HG03025 (cell line): ENCODE measurements around the gene IDUA.

Experiments used
- ATAC-seq: cut with Tn5 transposase; IDR thresholded peaks from one replicate; pipeline ENCODE4 v1.9.1; 2021; ENCODE audit warnings: mild to moderate bottlenecking, moderate library complexity; ENCODE audit not compliant: unreplicated experiment, low FRiP score

The IDUA gene

DNA sequence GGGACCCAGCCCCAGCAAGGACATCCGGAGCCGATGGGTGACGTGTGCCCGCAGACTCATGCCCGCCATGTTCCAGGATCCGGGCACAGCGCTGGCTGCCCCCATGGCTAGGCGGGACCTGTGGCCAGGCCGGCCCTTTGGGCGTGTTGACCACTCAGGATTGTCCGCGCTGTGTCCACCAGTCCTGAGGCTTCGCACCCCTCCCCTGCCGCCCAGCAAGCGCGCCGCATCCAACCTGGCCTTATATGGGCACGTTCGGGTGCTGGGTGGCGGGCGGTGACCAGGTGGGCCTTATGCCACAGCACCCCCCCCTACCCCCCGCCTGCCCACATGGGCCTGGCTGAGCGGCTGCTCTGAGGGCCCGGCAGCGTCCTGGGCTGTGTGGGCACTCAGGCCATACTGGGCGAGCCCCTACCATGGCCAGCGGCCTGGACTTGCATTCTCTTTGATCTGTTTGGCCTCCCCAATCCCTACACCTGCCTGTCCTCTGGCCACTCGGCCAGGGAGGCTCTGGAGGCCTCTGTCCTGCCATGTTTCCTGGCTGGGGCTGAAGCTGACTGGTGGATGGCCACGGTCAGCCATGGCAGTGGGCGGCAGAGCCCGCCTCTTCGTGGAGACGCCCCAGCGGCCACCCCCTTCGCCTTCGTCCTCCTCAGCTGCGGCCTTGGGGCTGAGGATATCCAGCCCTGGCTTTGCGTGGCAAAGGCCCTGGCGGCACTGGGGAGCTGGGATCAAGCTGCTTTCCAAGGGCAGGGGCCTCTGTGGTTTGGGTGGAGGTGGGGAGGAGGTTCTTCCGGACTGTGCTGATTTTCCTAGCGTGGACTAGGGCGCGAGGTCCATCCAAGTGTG is 26.6 kb downstream of the IDUA start:
- ATAC-seq, result no peak

DNA sequence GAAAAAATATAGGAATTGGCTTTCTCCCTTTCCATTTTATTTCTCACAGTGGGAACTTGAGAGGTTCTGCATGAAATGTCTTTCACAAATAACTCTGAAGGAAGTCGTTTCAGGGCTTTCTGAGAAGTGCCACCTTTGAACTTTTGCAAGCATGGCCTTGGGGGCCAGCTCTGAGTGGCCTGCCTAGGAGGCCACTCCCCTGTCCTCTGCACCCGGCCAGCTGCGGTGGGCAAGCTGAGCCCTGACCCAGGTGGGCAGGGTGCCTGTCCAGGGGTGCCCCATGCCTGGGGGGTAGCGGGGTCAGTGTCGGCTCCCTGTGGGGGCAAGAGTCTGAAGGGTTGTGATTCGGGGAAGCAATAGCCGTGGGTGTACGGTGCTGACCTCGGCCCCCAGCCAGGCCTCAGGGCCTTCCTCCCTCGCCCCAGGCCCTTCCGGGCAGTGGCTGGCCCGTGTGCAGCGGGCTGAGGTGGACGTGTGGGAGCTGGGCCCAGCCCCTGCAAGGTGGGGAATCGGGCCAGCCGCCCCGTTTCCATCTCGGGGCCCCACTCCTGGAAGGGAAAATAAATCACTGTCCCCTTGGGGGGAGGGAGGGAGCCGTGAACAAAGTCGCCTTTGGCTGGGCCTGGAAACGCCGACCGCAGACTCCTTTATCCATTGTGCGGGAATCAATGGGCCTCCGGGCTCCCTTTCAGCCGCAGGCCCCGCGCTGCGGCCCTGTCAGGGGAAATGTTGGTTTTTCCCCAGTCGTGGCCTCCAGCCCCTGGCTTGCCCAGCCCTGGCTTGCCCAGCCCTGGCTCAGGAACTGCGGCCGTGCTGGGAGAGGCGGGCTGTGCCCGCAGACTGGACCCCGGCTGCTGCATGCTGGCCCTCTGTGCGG is 27.7 kb downstream of the IDUA start:
- ATAC-seq, result no peak

DNA sequence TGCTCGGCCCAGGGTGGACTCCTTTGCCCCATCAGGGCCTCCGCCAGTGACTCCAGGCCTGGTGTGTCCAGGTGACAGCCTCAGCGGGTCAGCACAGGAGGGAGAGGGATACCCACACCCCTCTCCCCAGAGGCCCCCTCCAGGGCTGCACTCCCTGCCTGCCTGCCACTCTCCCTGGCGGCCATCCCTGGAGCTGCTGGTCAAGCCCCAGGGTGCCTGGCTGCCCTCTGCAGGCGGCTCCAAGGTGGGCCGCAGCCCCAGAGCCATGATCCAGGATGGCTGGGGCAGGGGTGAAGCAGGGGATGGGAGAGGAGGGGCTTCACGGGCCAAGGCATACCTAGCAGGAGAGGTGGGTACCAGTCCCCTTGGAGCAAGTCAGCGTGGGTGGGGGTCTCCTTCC is 28.3 kb downstream of the IDUA start:
- no peak for ATAC-seq

DNA sequence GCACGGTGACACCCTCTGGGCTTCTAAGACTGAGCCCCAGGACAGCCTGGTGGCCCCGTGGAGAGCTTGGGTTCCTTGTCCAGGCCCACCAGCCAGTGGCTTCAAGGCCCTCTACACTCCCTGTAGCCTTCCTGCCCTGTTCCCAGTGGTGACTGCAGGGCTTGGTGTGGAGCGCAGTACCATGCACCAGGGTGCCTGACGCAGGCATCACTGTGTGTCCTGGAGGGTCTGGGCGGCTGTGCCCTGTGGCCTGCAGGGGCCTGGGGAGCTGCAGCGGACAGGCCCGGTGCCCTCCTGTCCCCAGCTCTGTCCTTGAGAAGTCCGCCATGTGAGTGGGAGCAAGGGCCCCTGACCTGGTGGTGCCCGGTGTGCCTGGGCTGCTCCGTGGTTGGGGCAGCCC is 28.9 kb downstream of the IDUA start:
- ATAC-seq, result no peak

DNA sequence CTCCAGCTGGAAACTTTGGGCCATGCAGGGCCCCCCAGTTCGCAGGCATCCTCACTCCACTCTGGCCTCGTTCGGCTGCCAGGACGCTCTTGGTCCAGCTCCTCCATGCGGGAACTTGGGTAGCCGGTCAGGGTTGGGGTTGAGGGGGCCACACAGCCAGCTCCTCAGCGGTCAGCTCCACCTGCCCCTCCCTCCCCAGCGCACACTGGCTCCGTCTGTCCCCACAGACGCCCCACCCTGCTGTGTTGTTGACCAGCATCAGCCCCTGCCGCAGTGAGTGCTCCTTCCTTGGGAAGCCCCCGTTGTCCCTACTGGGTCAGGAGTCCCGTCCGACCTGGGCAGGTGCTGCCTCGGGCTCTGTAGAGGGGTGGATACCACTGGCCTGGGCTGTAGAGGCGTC is 30.4 kb downstream of the IDUA start:
- no peak for ATAC-seq

DNA sequence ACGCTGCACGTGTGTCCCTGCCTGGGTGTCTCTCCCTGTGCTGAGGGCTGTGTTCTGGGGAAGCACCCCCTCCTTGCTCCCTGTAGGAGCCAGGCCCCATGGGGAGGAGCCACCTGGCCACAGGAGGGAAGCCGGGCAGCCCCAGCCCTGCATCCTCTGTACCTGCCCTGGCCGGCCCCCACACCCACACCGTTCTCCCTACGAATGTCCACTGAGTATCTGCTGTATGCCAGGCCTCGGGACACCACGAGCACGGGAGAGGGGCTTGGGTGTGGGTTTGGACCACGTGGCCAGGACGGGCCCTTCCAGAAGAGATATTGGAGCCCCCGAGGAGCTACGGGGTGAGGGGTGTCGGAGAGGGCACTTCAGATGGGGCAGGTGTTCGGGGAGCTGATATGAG is 30.9 kb downstream of the IDUA start:
- no peak for ATAC-seq

DNA sequence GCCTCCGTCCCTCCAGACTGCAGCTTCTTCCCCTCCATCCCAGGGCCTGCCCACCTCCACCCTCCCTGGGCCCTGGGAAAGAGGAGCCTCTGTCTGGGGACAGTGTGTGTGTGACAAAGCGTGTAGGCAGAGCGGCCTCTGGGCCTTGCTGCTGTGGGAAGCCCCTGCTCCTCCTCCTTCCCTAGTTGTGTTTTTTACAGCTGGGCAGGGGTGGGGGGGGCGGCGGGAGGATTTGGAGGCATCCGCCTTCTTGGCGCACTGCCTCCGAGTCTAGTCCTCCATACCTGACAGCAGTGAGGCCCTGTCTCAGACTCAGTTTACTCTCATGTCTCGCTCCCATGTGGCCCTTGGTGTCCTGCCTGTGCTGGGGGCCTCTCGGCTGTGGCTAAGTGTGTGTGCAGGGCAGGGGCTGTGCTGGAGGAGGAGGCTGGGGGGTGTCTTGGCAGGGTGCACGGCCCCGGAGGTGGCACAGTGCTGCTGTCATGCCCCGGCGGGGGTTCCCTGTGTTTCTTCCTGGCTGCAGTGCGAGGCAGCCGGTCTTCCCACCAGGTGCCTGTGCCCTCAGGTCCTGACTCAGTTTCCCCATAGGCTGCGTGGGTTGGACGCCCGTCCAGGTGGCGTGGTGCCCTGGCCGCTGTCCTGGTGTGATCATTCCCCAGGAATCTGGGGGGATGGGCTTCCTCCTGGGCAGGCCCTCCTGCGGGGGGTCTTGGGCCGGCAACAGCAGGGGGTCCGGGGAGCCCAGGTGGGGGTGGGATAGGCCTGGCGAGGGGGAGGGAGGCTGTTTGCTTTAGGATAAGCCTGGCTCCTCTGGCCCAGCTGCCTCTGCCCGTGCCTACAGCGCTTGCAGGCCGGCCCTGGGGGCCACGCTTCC is 31.5 kb downstream of the IDUA start:
- no peak for ATAC-seq

DNA sequence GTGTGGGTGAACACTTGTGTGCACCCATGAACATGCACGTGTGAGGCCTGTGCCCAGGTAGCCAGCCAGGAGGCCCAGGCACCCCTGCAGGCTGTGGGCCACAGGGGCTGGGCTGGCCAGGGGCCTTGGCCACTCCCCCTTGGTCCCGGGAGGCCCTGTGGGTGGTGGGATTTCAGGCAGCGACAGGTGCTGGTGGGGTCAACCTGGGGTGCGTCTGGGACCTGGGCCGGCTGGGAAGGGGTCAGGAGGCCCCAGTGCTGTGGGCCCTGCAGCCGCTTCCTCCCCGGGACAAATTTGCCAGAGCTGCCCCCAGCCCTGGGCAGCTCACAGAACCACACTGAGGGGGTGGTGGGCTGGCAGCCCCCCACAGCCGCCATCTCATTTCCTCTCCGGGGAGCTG is 32.5 kb downstream of the IDUA start:
- no peak for ATAC-seq

DNA sequence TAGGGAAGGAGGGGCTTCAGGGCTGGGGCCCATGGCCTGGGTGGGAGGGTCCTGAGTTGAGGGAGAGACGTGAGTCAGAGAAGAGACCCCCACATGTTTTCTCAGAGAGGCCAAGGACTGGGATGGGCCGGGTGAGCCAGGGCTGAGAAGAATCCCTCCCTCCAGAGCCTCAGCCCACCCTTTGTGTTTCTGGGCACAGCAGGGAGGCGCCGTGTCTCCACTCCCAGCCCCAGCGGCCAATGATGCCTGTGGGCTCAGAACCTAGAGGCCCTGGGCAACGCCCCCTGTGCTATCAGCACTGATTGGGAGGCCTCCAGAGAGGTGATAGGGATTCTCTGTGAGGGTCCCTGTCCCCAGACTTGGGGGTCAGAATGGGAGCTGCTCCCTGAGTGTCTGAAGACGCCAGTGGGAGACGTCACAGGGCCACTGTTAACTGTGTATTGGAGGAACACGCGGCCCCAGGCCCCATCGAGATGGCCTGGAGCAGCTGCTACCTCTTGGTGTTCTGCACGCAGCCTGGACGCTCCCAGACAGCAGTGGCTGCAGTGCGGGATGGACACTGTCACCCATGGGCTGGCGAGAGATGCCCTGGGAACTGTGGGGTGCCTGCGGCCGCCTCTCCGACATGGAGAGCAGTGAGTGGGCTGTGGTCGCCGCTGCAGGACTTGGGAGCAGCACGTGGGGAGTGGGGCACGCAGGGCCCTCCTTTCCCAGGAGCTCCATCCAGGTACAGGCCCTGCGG is 33.1 kb downstream of the IDUA start:
- ATAC-seq, result no peak

DNA sequence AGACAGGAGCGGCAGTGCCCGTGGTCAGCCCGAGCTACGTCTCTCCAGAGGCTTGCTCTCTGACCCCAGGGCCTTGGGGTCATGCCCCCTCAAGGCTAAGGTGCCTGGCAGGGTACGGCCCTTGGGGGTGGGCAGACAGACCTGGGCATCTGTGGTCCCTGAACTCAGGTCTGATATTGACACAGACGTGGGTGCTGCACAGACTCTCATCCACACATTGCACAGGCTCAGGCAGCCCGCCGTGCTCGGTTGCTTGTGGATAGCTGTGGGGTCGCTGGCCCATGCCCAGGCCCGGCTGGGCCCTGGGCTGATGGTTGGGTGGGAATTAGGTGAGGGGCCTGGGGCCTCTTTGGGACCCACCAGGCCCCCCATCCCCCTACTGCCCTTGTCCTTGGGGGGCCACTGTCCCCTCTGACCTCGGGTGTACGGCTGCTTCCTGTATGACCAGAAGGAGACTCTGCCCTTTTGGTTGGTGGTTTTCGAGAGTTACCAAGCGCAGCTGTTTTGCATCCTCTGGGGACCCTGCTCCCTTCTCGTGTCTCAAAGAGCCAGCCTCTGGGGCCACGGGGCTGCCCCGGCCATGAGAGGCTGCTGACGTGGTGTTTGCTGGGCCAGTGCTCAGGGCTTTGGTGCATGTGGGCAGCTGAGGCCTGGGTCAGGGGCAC is 34.7 kb downstream of the IDUA start:
- no peak for ATAC-seq

DNA sequence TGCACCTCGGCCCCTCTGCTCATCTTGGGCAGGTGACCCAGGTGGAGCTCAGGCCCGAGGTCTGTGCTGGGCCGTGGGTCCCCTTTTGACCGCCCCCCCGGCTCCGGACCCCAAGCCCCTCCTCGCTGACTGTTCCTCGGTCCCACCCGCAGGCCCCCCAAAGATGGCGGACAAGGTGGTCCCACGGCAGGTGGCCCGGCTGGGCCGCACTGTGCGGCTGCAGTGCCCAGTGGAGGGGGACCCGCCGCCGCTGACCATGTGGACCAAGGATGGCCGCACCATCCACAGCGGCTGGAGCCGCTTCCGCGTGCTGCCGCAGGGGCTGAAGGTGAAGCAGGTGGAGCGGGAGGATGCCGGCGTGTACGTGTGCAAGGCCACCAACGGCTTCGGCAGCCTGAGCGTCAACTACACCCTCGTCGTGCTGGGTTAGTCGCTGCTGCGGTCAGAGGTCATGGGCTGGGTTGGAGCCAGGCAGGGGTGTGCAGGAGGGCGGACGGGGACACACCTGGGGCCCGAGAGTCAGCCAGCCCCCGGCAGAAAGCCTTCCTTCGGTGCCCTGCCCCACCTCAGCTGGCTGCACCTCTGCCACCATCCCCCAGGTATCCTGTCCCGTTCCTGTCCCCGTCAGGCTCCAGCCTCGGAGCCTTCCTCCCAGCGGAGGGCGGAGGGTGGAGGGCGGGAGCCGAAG is 35.4 kb downstream of the IDUA start:
- no peak for ATAC-seq

DNA sequence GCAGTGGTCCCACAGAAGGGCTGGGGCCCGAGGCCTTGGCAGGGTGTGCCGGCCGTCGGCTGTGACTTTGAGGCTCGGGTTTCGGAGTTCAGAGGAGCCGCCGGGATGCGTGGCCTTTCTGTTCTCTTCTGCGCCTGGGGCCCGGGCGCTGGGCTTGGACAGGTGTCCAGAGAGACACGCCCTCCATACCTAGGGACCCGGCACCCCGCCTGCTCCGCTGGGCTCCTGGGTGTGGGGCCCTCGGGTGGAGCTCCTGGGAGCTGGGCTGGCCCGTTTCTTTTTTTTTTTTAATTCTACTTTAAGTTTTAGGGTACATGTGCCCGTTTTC is 35.9 kb downstream of the IDUA start:
- ATAC-seq, result no peak

DNA sequence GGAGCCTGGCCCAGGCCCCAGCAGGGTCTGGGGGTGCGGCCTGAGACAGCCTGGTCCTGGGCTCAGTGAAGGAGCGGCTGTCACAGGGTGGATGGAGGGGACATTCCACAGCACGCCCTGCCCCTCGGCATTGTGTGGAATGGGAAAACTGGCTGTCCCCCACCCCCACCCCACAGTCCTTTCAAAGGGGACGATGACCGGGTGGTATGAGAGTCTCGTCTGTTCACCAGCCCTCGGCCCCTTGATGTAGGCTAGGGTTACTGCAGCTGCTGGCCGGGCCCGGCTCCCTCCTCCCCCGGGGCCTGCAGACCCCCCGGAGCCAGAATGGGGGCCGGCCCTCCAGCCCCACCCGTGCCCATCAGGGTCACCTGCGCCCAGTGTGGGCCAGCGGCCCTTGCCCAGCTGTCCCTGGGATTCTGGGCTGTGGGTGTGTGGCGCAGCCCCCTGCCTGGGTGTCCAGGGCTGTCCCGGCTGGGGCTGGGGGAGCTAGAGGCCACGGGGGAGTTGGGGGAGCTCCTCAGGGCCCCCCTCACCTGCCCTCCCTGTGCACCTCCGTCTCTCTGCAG is 36.3 kb downstream of the IDUA start:
- ATAC-seq, result no peak

DNA sequence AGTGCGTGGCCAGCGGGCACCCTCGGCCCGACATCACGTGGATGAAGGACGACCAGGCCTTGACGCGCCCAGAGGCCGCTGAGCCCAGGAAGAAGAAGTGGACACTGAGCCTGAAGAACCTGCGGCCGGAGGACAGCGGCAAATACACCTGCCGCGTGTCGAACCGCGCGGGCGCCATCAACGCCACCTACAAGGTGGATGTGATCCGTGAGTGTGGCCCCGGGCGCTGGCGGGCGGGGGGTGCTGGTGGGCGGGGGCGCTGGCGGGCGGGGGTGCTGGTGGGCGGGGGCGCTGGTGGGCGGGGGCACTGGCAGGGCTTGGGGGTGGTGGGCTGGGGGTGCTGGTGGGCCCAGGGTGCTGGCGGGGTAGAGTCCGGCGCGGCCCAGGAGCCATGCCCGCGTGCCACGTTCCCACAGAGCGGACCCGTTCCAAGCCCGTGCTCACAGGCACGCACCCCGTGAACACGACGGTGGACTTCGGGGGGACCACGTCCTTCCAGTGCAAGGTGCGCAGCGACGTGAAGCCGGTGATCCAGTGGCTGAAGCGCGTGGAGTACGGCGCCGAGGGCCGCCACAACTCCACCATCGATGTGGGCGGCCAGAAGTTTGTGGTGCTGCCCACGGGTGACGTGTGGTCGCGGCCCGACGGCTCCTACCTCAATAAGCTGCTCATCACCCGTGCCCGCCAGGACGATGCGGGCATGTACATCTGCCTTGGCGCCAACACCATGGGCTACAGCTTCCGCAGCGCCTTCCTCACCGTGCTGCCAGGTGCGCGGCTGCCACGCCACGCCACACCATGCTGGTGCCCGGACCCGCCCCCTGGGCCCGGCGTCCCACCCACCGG is 37.3 kb downstream of the IDUA start:
- no peak for ATAC-seq

DNA sequence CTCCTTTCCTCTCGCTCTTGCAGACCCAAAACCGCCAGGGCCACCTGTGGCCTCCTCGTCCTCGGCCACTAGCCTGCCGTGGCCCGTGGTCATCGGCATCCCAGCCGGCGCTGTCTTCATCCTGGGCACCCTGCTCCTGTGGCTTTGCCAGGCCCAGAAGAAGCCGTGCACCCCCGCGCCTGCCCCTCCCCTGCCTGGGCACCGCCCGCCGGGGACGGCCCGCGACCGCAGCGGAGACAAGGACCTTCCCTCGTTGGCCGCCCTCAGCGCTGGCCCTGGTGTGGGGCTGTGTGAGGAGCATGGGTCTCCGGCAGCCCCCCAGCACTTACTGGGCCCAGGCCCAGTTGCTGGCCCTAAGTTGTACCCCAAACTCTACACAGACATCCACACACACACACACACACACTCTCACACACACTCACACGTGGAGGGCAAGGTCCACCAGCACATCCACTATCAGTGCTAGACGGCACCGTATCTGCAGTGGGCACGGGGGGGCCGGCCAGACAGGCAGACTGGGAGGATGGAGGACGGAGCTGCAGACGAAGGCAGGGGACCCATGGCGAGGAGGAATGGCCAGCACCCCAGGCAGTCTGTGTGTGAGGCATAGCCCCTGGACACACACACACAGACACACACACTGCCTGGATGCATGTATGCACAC is 38.2 kb downstream of the IDUA start:
- no peak for ATAC-seq

DNA sequence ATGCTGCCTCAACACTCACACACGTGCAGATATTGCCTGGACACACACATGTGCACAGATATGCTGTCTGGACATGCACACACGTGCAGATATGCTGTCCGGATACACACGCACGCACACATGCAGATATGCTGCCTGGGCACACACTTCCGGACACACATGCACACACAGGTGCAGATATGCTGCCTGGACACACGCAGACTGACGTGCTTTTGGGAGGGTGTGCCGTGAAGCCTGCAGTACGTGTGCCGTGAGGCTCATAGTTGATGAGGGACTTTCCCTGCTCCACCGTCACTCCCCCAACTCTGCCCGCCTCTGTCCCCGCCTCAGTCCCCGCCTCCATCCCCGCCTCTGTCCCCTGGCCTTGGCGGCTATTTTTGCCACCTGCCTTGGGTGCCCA is 39.3 kb downstream of the IDUA start:
- no peak for ATAC-seq

DNA sequence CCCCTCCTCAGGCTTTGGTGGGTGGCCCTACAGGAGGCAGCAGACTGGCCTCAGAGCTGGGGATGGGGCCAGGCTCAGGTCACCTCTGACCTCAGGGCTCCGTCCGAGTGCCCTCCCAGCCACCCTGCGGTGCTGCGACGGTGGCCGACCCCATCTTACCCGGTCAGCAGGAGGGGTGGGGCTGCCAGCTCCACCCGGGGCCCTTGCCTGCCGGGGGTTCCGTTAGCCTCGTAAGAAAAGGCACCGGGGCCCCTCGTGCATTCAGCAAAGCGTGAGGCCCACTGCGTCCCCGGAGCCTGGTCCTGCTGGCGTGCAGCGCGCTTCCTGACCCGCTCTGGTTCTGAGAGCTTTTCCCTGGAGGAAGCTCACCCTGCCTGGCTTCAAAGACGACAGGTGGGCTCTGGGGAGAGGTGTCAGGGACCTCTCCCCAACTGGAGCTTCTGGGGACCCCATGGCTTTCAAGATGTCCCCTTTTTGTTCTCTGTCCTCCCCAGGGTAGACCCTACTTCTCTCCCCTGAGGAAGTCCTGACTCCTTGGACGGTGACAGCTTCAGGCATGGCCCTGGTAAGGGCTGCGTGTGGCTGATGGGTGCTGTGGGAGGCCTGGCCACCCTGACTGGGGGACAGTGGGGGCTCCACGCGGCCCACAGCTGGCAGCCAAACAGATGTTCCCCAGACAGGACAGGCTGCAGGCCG is 40.5 kb downstream of the IDUA start:
- ATAC-seq, result no peak
